ES-I3 (cell line): ENCODE results near the gene NUDT4.

Experiments
- H3K36me3 ChIP-seq: 2 replicates; pipeline ENCODE4 v1.6.1; 2013; ENCODE audit warnings: mild to moderate bottlenecking, low read length, control low read depth, moderate library complexity; ENCODE audit not compliant: insufficient read depth
- H3K4me1 ChIP-seq: 2 replicates; pipeline ENCODE4 v1.6.1; 2013; ENCODE audit warnings: mild to moderate bottlenecking, control low read depth, low read length; ENCODE audit not compliant: insufficient read depth
- H3K9ac ChIP-seq: 2 replicates; pipeline ENCODE4 v1.6.1; 2013; ENCODE audit warnings: low read depth, mild to moderate bottlenecking, low read length, moderate library complexity
- H3K9me3 ChIP-seq: 2 replicates; pipeline ENCODE4 v1.6.1; 2013; ENCODE audit warnings: mild to moderate bottlenecking, low read length, moderate library complexity; ENCODE audit not compliant: control insufficient read depth, insufficient read depth

NUDT4 gene

DNA sequence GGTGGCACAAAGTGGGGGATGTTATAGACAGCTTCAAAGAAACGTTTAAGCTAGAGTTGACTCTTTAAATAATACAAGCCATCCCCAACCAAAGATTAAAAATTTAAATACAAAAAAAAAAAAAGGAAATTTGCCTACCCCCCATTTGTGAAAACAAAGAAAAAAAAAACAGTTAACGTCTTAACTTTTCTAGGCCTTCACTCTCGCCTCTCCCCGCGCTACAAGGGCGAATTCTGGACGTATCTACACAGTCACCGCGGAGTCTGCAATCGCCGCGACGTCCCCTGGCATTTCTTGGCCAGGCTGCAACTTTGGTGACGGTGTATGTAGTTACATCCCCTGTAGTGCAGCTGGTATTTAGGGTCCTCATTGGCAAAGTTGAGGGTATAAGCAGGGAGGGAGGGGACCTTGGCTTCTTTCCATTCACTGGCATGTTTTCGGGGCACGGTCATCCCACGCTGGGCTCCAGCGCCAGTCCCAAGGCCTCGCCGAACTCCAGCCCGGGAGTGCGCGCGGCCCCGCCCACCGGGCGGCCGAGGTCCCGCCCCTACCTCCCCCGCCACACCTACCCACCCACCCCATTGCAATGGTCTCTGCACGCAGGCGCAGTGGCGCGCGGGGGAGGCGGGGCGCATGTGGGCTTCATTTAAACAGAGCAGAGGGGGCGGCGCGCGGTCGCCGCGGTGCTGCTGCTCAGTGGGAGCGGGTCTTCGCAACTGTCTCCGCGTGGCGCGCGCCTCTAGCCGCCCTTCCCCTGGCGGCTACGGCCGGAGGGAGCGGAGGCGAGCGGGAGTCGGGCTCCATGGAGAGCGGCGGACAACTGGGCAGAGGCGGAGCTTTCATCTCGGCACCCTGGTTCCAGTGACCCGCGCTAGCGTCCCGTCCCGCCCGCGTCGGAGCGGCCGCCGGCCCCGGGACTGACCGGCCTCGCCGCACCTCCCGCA, at the start of gene NUDT4:
NUDT4 (plus strand) TSS at position 674 of the 944 bp plus-strand sequence. CDS start 398 bp downstream, outside the sequence.
- Histone ChIP-seq H3K9ac (peak within 1 kb of the TSS; percentile 99), H3K36me3 (no peaks in the 10 kb centered on the region), H3K4me1 (peaks cover 39% of the 10 kb centered on the region), H3K9me3 (no peaks in the 10 kb centered on the region)

DNA sequence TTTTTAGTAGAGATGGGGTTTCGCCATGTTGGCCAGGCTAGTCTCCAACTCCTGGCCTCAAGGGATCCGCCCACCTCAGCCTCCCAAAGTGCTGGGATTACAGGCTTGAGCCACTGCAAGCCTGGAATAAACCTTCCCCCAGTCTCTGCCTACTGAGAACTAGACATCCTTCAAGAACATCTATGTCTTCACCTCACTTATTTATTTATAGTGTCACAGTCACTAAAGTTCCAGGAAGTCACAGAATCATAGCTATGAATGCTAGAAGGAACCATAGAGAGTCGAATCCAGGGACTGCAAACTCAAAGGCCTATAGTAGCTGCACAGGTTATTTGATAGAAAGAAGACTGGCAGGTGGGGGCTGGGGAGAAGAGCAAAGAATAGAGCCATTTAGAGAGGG, 44.7 kb upstream of the NUDT4 start:
- Histone ChIP-seq H3K4me1 (peaks cover 6% of the 10 kb centered on the region; the same call in 1 of the 2 replicates), H3K9ac (no peak overlapping the region), H3K9me3 (no peaks in the 10 kb centered on the region), H3K36me3 (no peaks in the 10 kb centered on the region)

DNA sequence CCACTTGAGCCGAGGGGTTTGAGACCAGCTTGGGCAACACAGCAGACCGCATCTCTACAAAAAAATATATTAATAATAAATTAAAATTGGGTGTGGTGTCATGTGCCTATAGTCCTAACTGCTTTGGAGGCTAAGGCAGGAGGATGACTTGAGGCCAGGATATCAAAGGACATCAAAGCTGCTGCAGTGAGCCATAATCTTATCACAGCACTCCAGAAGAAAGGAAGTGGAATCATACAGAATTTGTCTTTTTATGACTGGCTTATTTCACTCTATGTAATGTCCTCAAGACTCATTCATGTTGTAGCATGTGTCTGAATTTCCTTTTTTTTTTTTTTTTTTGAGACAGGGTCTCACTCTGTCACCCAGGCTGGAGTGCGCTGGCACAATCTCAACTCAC, 43.9 kb upstream of the NUDT4 start:
- Histone ChIP-seq H3K9ac (no peak overlapping the region), H3K4me1 (peaks cover 6% of the 10 kb centered on the region; the same call in 1 of the 2 replicates), H3K36me3 (no peaks in the 10 kb centered on the region), H3K9me3 (no peaks in the 10 kb centered on the region)

GRCh38 chr12:93335603-93336162, 42.0 kb upstream of the NUDT4 start:
- Histone ChIP-seq H3K4me1 (peaks cover 6% of the 10 kb centered on the region; the same call in 1 of the 2 replicates), H3K36me3 (no peaks in the 10 kb centered on the region), H3K9ac (no peak overlapping the region), H3K9me3 (no peaks in the 10 kb centered on the region)

DNA sequence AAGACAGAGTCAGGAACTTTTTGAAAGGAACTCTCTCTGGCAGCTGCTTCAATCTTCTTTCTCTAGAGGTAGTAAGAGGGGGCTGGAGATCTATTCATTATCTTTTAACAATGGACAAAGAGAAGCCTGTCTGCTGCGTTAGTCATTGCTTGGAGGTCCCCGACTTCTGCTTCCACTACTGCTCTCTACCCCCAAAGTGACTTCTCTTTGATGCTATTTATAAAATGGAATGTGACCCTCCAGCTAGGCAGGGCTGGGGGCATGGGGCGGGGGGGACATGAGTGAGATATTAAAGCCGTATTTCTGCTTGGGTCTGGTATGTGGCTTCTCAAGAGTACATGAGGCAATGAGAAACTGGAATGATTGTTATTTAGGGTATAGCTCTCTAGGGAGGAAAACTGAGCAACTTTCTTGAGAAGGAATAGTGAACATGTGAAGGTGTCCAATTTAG, 41.4 kb upstream of the NUDT4 start:
- H3K9me3 ChIP-seq = no peaks in the 10 kb centered on the region
- peaks cover 6% of the 10 kb centered on the region; the same call in 1 of the 2 replicates for H3K4me1 ChIP-seq
- no peak overlapping the region for H3K9ac ChIP-seq
- H3K36me3 ChIP-seq = no peaks in the 10 kb centered on the region

DNA sequence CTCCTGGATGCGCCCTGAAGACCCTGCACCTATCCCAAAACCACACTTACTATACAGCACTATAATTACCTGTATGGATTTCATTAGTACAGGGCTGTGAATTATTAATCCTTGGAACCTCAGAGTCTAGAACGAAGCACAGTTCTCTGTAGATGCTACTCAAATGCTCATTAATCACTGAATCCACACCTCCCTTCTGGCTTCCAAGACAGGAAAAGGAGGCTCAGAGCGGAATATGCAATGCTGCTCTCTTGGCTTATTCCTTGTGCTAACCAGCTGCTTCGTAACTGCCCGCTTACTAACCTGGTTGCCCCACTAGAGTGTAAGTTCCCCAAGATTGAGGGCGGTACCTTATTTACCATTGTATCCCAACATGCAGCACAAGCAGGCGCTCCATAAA, 39.1 kb upstream of the NUDT4 start:
- Histone ChIP-seq H3K9me3 (no peaks in the 10 kb centered on the region), H3K36me3 (no peaks in the 10 kb centered on the region), H3K9ac (no peak overlapping the region), H3K4me1 (peaks cover 6% of the 10 kb centered on the region; the same call in 1 of the 2 replicates)

GRCh38 chr12:93339695-93340094, 38.0 kb upstream of the NUDT4 start:
- H3K9me3 ChIP-seq = no peaks in the 10 kb centered on the region
- H3K36me3 ChIP-seq = no peaks in the 10 kb centered on the region
- peaks cover 6% of the 10 kb centered on the region; the same call in 1 of the 2 replicates for H3K4me1 ChIP-seq
- no peak overlapping the region for H3K9ac ChIP-seq

DNA sequence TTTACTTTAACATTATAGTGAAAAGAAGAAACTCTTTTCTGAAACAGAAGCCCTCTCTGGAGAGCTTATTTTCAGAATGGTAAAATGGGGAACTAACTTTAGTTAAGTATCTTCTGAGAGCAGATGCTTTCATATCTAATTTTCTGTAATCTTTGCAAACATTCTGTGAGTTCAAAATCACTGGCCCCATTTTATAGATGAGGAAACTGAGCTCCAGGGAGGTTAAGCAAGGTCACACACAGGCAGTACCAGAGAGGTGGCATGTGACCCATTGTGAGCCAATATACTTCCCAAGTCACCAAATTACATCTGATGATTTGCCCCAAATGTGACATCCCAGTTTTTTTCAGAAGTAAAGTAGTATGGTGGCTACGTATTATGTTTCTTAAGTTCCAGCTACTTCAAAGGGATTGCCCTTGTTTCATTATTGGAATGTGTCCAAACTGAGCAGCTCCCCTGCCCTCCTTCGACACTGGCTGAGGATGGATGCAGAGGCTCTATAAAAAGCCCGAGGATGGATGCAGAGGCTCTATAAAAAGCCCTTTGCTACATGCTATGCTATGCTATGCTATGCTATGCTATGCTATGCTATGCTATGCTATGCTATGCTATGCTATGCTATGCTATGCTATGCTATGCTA, 36.2 kb upstream of the NUDT4 start:
- Histone ChIP-seq H3K9ac (no peak overlapping the region), H3K9me3 (no peaks in the 10 kb centered on the region), H3K4me1 (no peaks in the 10 kb centered on the region), H3K36me3 (no peaks in the 10 kb centered on the region)

DNA sequence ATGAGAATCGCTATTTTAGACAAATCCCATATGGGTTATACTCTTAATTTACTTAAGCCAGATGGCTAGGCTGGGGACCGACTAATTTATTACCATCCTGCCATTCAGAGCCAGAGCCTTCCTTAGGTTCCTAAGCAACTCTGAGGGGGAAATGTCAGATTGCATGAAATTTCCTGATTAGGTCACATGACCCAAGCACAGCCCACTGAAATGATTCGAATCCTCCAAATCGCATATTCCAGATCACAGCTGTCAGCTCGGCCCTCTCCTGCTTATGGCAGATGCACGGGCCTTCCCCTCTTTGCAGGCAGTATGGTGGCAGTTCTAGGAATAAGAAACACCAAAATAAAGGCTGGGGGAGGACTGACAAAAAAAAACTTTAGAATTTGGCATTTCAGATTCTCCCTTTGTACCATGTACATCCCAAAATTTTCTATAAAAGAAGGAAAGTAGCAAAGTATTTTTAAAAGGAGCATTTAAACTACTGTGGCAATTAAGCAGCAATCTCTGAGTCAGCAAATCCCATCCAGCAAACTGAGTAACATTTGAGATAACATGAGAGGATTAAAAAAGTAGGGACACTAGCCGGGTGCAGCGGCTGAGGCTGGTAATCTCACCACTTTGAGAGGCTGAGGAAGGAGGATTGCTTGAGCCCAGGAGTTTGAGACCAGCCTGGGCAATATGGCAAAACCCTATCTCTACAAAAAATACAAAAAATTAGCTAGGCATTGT, 30.5 kb upstream of the NUDT4 start:
- no peak overlapping the region for H3K9ac ChIP-seq

DNA sequence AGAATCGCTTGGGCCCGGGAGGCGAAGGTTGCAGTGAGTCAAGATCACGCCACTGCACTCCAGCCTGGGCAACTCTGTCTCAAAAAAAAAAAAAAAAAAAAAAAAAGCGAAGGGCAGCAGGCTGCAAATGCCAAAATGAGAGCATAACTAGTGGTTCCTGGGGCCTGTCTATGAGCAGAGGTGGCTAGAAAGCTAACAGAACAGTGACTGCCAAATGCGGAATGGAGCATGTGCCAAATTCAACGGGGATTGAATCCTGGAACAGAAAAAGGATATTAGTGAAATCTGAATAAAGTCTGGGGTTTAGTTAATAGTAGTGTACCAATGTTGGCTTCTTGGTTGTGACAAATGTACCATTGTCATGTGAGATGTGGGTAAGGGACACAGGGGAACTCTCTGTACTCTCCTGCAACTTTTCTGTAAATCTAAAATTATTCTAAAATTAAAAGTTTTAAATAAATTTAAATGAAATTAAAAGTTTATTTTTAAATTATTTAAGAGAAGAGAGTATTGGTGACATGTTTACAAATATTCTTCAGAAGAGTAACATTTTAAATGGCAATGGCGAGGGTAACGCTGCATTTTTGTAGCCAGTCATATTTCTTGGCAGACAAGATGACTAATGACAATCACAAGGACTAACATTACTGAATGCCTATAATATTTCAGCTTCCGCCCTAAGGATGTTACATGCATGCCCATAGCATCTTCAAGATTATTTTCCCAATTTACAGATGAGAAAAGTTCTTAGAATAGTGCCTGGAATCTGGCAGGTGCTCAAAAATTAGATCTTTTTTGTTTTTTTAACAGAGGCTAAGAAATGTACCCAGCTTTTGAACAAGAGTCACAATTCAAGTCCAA, 28.9 kb upstream of the NUDT4 start:
- H3K9ac ChIP-seq = no peak overlapping the region
- H3K9me3 ChIP-seq = no peaks in the 10 kb centered on the region
- H3K4me1 ChIP-seq = no peaks in the 10 kb centered on the region; the same call in 1 of the 2 replicates
- no peaks in the 10 kb centered on the region for H3K36me3 ChIP-seq

More for the DNA sequence above, 30.5 kb upstream of the NUDT4 start:
- Histone ChIP-seq H3K9me3 (no peaks in the 10 kb centered on the region), H3K36me3 (no peaks in the 10 kb centered on the region), H3K4me1 (no peaks in the 10 kb centered on the region; the same call in 1 of the 2 replicates)

DNA sequence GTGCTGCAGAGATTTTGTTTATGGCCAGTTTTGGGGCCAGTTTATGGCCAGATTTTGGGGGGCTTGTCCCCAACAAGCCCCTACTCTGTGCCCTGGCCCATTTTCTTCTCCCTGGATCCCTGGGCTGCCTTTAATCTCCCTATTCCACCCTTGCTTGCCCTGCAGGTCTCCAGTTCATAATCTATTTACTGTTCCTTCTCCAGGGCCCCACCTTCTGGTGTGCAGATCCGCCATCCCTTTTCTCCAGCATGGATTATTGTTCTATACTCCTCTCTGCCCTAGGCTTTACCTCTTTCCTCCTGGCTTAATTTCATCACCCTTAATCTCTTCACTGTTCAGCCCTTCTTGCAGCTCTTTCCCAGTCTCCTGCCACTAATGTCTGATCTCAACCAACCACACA, 26.0 kb upstream of the NUDT4 start:
- Histone ChIP-seq H3K4me1 (no peaks in the 10 kb centered on the region; the same call in 1 of the 2 replicates), H3K36me3 (no peaks in the 10 kb centered on the region), H3K9me3 (no peaks in the 10 kb centered on the region), H3K9ac (no peak overlapping the region)

DNA sequence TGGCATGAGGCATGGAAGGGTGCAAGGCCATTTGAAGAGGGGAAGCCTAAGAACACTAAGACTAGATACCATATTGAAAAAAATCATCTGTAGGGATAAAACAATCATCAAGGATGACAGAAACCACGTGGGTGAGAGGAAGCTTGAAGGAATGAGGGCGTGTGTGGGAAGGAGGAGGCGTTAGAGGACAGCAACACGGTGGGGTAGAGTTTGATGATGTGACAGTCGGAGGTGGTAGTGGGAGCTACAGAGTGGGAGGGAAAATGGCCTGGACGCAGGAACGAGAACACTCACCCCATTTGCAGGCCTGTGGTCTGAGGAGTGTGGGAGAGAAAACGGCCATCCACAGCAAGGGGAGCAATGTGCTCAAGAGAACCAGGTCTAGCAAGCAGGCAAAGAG, 25.4 kb upstream of the NUDT4 start:
- Histone ChIP-seq H3K36me3 (no peaks in the 10 kb centered on the region), H3K4me1 (no peaks in the 10 kb centered on the region), H3K9ac (no peak overlapping the region), H3K9me3 (no peaks in the 10 kb centered on the region; the same call in 1 of the 2 replicates)

- Histone ChIP-seq H3K9ac (no peak overlapping the region), H3K9me3 (no peaks in the 10 kb centered on the region; the same call in 1 of the 2 replicates), H3K4me1 (no peaks in the 10 kb centered on the region), H3K36me3 (no peaks in the 10 kb centered on the region)
These were observed 21.5 kb upstream of the NUDT4 start for GRCh38 chr12:93356214-93356613.
